Activated B cell treated with CpG ODN at 0.5 μM for 24 hours (primary cell): ENCODE measurements around the gene CYBC1. TPM values are rescaled to one million over a fixed set of nuclear protein-coding genes. Genes with fewer than 3 reads are reported as not detected.

Experiments
- ATAC-seq: fragments of 200-7000 bp; cut with Tn5 transposase; one replicate; pipeline ENCODE4 v1.10.0; 2021; ENCODE audit warnings: low read depth, mild to moderate bottlenecking, moderate library complexity
- CTCF ChIA-PET: fragments of 350-600 bp; sonication (Branson Sonifier 250); formaldehyde crosslinking; loops from one replicate; lab custom pipeline; 2021; ENCODE audit warnings: antibody characterized with exemption; lab: Charles Lee
- POLR2A ChIA-PET: fragments of 350-600 bp; sonication (Branson Sonifier 250); formaldehyde crosslinking; loops from one replicate; lab custom pipeline; 2021; ENCODE audit warnings: antibody characterized with exemption; lab: Charles Lee
- DNase-seq: peaks from one replicate; pipeline ENCODE4 v3.0.0; 2022
- H3K27ac Mint-ChIP-seq: one replicate; pipeline ENCODE4 v1.8.0; 2020; ENCODE audit warnings: mixed read lengths
- H3K27me3 Mint-ChIP-seq: one replicate; pipeline ENCODE4 v1.8.0; 2021; ENCODE audit warnings: mixed read lengths
- H3K36me3 Mint-ChIP-seq: one replicate; pipeline ENCODE4 v1.8.0; 2021; ENCODE audit warnings: low read depth, mixed read lengths
- H3K4me1 Mint-ChIP-seq: one replicate; pipeline ENCODE4 v1.8.0; 2021; ENCODE audit warnings: mixed read lengths
- H3K4me3 Mint-ChIP-seq: one replicate; pipeline ENCODE4 v1.8.0; 2020; ENCODE audit warnings: mild to moderate bottlenecking, mixed read lengths
- H3K9me3 Mint-ChIP-seq: one replicate; pipeline ENCODE4 v1.8.0; 2020; ENCODE audit warnings: mixed read lengths
- intact Hi-C: fragments of 100-400 bp; cut with micrococcal nuclease; formaldehyde crosslinking; loops from one replicate; pipeline ENCODE4 v1.15.1; 2024
- total RNA-seq: library from RNA; stranded (reverse); gene quantifications from 2 replicates; pipeline ENCODE4 v1.2.3, GENCODE V29; 2022
- TF ChIP-seq, protein P1 (sequence below): fragments of 200-600 bp; IDR thresholded peaks from one replicate; pipeline ENCODE4 v1.8.0; 2022; ENCODE audit warnings: antibody characterized with exemption, mild to moderate bottlenecking

CYBC1 gene
- total RNA-seq, 1 donor from 2014 or later, result 501 TPM

GRCh38 chr17:82449131-82449882, 1.2 kb downstream of the CYBC1 start:
- Mint-ChIP-seq H3K4me3 (peak overlapping the region; percentile 94), H3K4me1 (peaks cover 42% of the 10 kb centered on the region), H3K36me3 (peaks cover 39% of the 10 kb centered on the region), H3K9me3 (no peaks in the 10 kb centered on the region), H3K27me3 (no peaks in the 10 kb centered on the region), H3K27ac (peak overlapping the region; percentile 97)
- CTCF ChIA-PET, result interaction anchor here (1.9 kb wide), 1 partner anchor 30 kb away, joined by 4 read pairs; no protein-coding TSS in a partner anchor
- peak; percentile 86 for DNase-seq
- TF ChIP-seq, protein P1, sequence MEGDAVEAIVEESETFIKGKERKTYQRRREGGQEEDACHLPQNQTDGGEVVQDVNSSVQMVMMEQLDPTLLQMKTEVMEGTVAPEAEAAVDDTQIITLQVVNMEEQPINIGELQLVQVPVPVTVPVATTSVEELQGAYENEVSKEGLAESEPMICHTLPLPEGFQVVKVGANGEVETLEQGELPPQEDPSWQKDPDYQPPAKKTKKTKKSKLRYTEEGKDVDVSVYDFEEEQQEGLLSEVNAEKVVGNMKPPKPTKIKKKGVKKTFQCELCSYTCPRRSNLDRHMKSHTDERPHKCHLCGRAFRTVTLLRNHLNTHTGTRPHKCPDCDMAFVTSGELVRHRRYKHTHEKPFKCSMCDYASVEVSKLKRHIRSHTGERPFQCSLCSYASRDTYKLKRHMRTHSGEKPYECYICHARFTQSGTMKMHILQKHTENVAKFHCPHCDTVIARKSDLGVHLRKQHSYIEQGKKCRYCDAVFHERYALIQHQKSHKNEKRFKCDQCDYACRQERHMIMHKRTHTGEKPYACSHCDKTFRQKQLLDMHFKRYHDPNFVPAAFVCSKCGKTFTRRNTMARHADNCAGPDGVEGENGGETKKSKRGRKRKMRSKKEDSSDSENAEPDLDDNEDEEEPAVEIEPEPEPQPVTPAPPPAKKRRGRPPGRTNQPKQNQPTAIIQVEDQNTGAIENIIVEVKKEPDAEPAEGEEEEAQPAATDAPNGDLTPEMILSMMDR, result no peak
- intact Hi-C loops, result loop anchor here (1.0 kb wide), 7 partner anchors 9 to 151 kb away; partner anchors contain the start of genes FOXK2, HEXD, NARF and OGFOD3
- peak; percentile 78 for ATAC-seq
- POLR2A ChIA-PET, result interaction anchor here (0.6 to 7.5 kb wide), 27 partner anchors 10 to 932 kb away, joined by 3 to 130 read pairs (median 5); partner anchors contain the start of genes CENPX, DCXR, FOXK2 and HEXD

DNA sequence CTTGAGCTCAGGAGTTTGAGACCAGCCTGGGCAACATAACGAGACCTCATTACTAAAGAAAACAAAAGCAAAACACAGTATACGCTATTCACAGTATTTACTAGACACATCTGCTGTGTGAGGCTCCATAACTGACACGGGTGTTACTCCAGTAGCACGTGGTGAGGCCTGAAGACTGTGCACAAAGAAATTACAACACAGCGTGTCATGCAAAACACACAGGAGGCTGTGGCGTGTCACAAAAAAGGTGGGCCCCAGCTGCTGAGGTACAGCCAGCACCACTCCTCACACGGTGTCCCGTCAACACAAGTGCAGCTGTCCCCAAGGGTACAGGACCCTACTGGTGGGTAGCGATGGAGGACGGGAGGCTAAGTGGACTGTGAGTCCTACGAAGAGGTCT, 2.7 kb downstream of the CYBC1 start:
- Mint-ChIP-seq H3K36me3 (peaks cover 49% of the 10 kb centered on the region), H3K4me3 (peak overlapping the region; percentile 25), H3K27ac (peak overlapping the region; percentile 79), H3K27me3 (no peaks in the 10 kb centered on the region), H3K9me3 (no peaks in the 10 kb centered on the region), H3K4me1 (peaks cover 46% of the 10 kb centered on the region)
- DNase-seq (no peak), ATAC-seq (no peak)
- POLR2A ChIA-PET, result interaction anchor here (1.0 to 7.5 kb wide), 5 partner anchors 10 to 615 kb away, joined by 3 to 130 read pairs (median 62); partner anchors contain the start of genes FOXK2, HEXD, MCRIP1 and NARF
- CTCF ChIA-PET, result interaction anchor here (1.9 kb wide), 1 partner anchor 28 kb away, joined by 4 read pairs; no protein-coding TSS in a partner anchor
- TF ChIP-seq, protein P1, result no peak
- intact Hi-C loops, result no loop called here

DNA sequence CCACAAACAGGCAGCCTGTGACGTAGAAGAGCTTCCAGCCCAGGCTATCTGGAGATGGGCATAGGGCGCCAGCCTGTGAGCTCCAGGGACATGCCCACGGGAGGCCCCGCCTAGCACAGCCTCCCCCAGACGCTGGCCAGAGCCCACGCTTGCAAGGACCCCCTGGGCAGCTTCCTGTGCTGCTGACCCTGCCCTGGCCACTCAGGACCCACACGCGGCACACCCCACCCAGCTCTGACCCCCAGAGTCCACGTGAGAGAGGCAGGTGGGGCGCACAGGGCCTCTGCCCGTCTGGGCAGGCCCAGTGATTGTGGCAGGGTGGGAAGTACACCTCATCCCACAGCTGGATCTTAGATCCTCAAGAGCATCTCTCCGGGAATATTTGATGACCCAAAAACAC, 3.9 kb downstream of the CYBC1 start:
- Mint-ChIP-seq H3K4me3 (no peak overlapping the region), H3K27me3 (no peaks in the 10 kb centered on the region), H3K36me3 (peaks cover 56% of the 10 kb centered on the region), H3K4me1 (peaks cover 53% of the 10 kb centered on the region), H3K27ac (peak overlapping the region; percentile 56), H3K9me3 (no peaks in the 10 kb centered on the region)
- TF ChIP-seq, protein P1, result no peak
- intact Hi-C loops, result no loop called here
- ChIA-PET POLR2A (interaction anchor here (0.7 to 7.5 kb wide), 4 partner anchors 8 to 21 kb away, joined by 3 to 130 read pairs (median 52); partner anchors contain the start of gene NARF), CTCF (interaction anchor here (0.7 kb wide), 1 partner anchor 100 kb away, joined by 3 read pairs; no protein-coding TSS in a partner anchor)
- no peak for ATAC-seq
- no peak for DNase-seq

DNA sequence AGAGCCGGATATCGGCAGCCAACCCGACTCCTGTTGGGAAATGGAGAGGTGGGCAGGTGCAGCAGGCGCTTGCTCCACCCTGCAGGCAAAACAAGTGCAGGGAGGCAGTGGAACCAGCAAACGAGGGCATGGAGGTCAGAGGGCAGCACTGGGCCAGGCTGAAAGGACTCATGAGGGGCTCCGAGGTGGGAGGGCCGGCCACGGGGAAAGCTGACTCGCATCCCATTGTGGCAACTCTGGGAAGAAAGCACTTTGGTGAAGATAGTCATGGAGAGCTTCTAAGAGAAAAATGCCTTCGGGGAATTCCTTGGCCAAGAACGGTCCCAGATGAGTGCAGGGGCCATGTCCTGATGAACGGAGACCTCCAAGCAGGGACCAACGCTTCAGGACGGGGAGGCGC, 4.4 kb downstream of the CYBC1 start:
- CTCF ChIA-PET, result interaction anchor here (0.7 kb wide), 1 partner anchor 100 kb away, joined by 3 read pairs; no protein-coding TSS in a partner anchor
- Mint-ChIP-seq H3K4me1 (peaks cover 54% of the 10 kb centered on the region), H3K9me3 (no peaks in the 10 kb centered on the region), H3K36me3 (peaks cover 56% of the 10 kb centered on the region), H3K27ac (peak overlapping the region; percentile 56), H3K27me3 (no peaks in the 10 kb centered on the region), H3K4me3 (no peak overlapping the region)
- intact Hi-C loops, result no loop called here
- POLR2A ChIA-PET, result interaction anchor here (0.6 to 7.5 kb wide), 3 partner anchors 8 to 18 kb away, joined by 3 to 130 read pairs (median 3); no protein-coding TSS in a partner anchor
- DNase-seq, result no peak
- no peak for ATAC-seq
- TF ChIP-seq, protein P1, result no peak

DNA sequence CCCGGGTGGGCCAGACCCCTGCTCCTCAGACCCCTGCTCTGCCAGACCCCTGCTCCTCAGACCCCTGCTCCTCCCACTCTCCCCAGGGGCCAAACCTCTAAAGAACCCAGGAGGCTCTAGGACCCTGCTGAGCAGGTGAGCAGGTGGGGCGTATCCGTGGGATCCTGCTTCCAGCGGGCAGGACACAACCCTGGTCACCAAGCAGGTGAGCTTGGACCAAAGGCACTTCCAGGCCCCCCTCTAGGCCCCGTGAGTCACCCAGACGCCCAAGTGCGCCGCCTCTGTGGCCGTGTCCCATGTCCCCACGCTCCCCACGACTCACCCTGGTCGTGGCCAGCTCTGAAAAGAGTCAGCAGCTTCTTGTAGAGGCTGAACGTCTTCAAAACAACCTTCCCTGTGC, 5.0 kb downstream of the CYBC1 start:
- H3K36me3 Mint-ChIP-seq, result peaks cover 60% of the 10 kb centered on the region
- no peaks in the 10 kb centered on the region for H3K9me3 Mint-ChIP-seq
- no peaks in the 10 kb centered on the region for H3K27me3 Mint-ChIP-seq
- intact Hi-C loops, result no loop called here
- ATAC-seq, result no peak
- ChIA-PET POLR2A (interaction anchor here (0.6 to 7.5 kb wide), 2 partner anchors 8 to 17 kb away, joined by 3 to 130 read pairs; no protein-coding TSS in a partner anchor), CTCF (no interaction called here)
- H3K4me1 Mint-ChIP-seq, result peaks cover 55% of the 10 kb centered on the region
- H3K27ac Mint-ChIP-seq, result peak overlapping the region; percentile 12
- H3K4me3 Mint-ChIP-seq, result no peak overlapping the region
- no peak for DNase-seq
- TF ChIP-seq, protein P1, result no peak
